HEK293 (cell line): Measurements from ENCODE around the gene NCKAP1.

ENCODE experiments used
- CTCF ChIA-PET: fragments of 350-600 bp; formaldehyde crosslinking; extraction: SDS; loops from one replicate; lab custom pipeline; 2021; ENCODE audit warnings: antibody characterized with exemption; lab: Yijun Ruan, JAX
- POLR2A ChIA-PET: fragments of 300-600 bp; formaldehyde crosslinking; extraction: SDS; loops from one replicate; lab custom pipeline; 2020; ENCODE audit warnings: antibody characterized with exemption, inconsistent platforms; lab: Yijun Ruan, JAX
- H3K27ac ChIP-seq: fragments of 200-500 bp; sonication (Bioruptor generic); 2 replicates; pipeline ENCODE4 v1.5.1; 2014; ENCODE audit warnings: low read depth, low read length, control low read depth, inconsistent platforms; ENCODE audit errors: extremely low read depth
- H3K36me3 ChIP-seq, 2 experiments: fragments of 200-500 bp in 1 of 2; sonication (Bioruptor generic) in 1 of 2; 1 replicate in 1 of 2; 2 replicates in 1 of 2; pipeline ENCODE4 v1.5.1; 2014 to 2017; ENCODE audit warnings: inconsistent platforms in 2 of 2, low read length in 2 of 2; ENCODE audit not compliant: control insufficient read depth in 2 of 2, insufficient read depth in 1 of 2
- H3K4me1 ChIP-seq: fragments of 200-500 bp; sonication (Bioruptor generic); 2 replicates; pipeline ENCODE4 v1.5.1; 2014; ENCODE audit warnings: mild to moderate bottlenecking, low read length, inconsistent platforms; ENCODE audit not compliant: control insufficient read depth, insufficient read depth
- H3K4me3 ChIP-seq: 2 replicates; pipeline ENCODE4 v1.5.1; 2011; ENCODE audit warnings: low read depth, mild to moderate bottlenecking, control low read depth, low read length, moderate library complexity
- H3K9me3 ChIP-seq: fragments of 200-500 bp; sonication (Bioruptor generic); 2 replicates; pipeline ENCODE4 v1.5.1; 2014; ENCODE audit warnings: low read depth, low read length, inconsistent platforms; ENCODE audit not compliant: control insufficient read depth, insufficient read depth
- ATF2 ChIP-seq: fragments of 450-650 bp; formaldehyde crosslinking; IDR thresholded peaks from 2 replicates; pipeline ENCODE4 v1.5.1; 2016; ENCODE audit warnings: missing biosample characterization, missing genetic modification characterization, low read depth
- OVOL3 ChIP-seq: fragments of 450-650 bp; formaldehyde crosslinking; IDR thresholded peaks from 2 replicates; pipeline ENCODE4 v1.5.1; 2016; ENCODE audit warnings: missing biosample characterization, missing genetic modification characterization
- SCRT1 ChIP-seq: fragments of 450-650 bp; formaldehyde crosslinking; IDR thresholded peaks from 2 replicates; pipeline ENCODE4 v1.5.1; 2016; ENCODE audit warnings: missing biosample characterization, missing genetic modification characterization, borderline replicate concordance
- SCRT2 ChIP-seq: fragments of 450-650 bp; formaldehyde crosslinking; IDR thresholded peaks from 2 replicates; pipeline ENCODE4 v1.5.1; 2016; ENCODE audit warnings: missing biosample characterization, missing genetic modification characterization
- YY2 ChIP-seq: fragments of 450-650 bp; formaldehyde crosslinking; IDR thresholded peaks from 2 replicates; pipeline ENCODE4 v1.5.1; 2016; ENCODE audit warnings: missing biosample characterization, missing genetic modification characterization
- ZBTB17 ChIP-seq: fragments of 450-650 bp; formaldehyde crosslinking; IDR thresholded peaks from 2 replicates; pipeline ENCODE4 v1.5.1; 2016; ENCODE audit warnings: missing biosample characterization, missing genetic modification characterization
- ZFP69B ChIP-seq: fragments of 450-650 bp; formaldehyde crosslinking; IDR thresholded peaks from 2 replicates; pipeline ENCODE4 v1.5.1; 2016; ENCODE audit warnings: missing biosample characterization, missing genetic modification characterization
- ZNF239 ChIP-seq: fragments of 450-650 bp; formaldehyde crosslinking; IDR thresholded peaks from 2 replicates; pipeline ENCODE4 v1.5.1; 2016; ENCODE audit warnings: missing biosample characterization, missing genetic modification characterization
- ZNF311 ChIP-seq: fragments of 450-650 bp; formaldehyde crosslinking; IDR thresholded peaks from 2 replicates; pipeline ENCODE4 v1.5.1; 2017; ENCODE audit warnings: missing biosample characterization, missing genetic modification characterization, borderline replicate concordance
- ZNF335 ChIP-seq: fragments of 450-650 bp; formaldehyde crosslinking; conservative IDR thresholded peaks from 2 replicates; pipeline ENCODE4 v1.5.1; 2016; ENCODE audit warnings: missing biosample characterization, missing genetic modification characterization
- ZNF394 ChIP-seq: fragments of 450-650 bp; formaldehyde crosslinking; IDR thresholded peaks from 2 replicates; pipeline ENCODE4 v1.5.1; 2016; ENCODE audit warnings: missing biosample characterization, missing genetic modification characterization, mild to moderate bottlenecking, moderate library complexity, borderline replicate concordance
- ZNF398 ChIP-seq: fragments of 450-650 bp; formaldehyde crosslinking; IDR thresholded peaks from 2 replicates; pipeline ENCODE4 v1.5.1; 2017; ENCODE audit warnings: missing biosample characterization, missing genetic modification characterization
- ZNF654 ChIP-seq: fragments of 450-650 bp; formaldehyde crosslinking; IDR thresholded peaks from 2 replicates; pipeline ENCODE4 v1.5.1; 2016; ENCODE audit warnings: low read depth, missing biosample characterization, missing genetic modification characterization
- ZNF747 ChIP-seq: fragments of 450-650 bp; formaldehyde crosslinking; IDR thresholded peaks from 2 replicates; pipeline ENCODE4 v1.5.1; 2016; ENCODE audit warnings: missing biosample characterization, missing genetic modification characterization
- ZSCAN4 ChIP-seq: fragments of 450-650 bp; formaldehyde crosslinking; IDR thresholded peaks from 2 replicates; pipeline ENCODE4 v1.5.1; 2017; ENCODE audit warnings: missing biosample characterization, missing genetic modification characterization
- TF ChIP-seq, protein P1 (sequence below): fragments of 450-650 bp; IDR thresholded peaks from 2 replicates; pipeline ENCODE4 v1.5.1; 2018; ENCODE audit warnings: missing biosample characterization, missing genetic modification characterization
- TF ChIP-seq, protein P2 (sequence below): fragments of 450-650 bp; formaldehyde crosslinking; IDR thresholded peaks from 2 replicates; pipeline ENCODE4 v1.5.1; 2017; ENCODE audit warnings: missing biosample characterization, missing genetic modification characterization
- TF ChIP-seq, protein P3 (sequence below): fragments of 450-650 bp; formaldehyde crosslinking; IDR thresholded peaks from 2 replicates; pipeline ENCODE4; 2016; ENCODE audit warnings: missing biosample characterization, missing genetic modification characterization

Gene NCKAP1

DNA sequence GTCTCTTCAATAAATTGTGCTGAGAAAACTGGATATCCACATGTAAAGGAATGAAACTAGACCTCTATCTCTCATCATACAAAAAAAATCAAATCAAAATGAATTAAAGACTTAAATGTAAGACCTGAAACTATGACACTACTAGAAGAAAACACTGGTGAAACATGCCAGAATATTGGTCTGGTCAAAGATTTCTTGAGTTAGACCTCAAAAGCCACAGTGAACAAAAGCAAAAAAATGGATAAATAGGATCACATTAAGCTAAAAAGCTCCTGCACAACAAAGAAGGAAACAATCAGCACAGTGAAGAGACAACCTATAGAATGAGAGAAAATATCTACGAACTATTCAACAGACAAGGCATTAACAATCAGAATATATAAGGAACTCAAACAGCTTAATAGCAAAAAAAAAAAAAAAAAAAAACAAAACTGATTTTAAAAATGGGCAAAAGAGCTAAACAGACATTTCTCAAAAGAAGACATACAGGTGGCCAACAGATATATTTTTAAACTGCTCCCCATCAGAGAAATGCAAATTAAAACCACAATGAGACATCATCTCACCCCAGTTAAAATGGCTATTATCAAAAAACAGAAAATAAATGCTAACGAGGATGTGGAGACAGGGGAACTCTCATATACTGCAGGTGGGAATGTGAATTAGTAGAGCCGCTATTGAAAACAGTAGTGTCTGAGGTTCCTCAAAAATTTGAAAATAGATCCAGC, 66.3 kb downstream of the NCKAP1 start:
- no peak overlapping the region for H3K4me3 ChIP-seq
- CTCF ChIA-PET = interaction anchor here (0.6 to 0.8 kb wide), 2 partner anchors 16 to 159 kb away, joined by 3 to 4 read pairs; no protein-coding TSS in a partner anchor
- POLR2A ChIA-PET = interaction anchor here (0.7 kb wide), 1 partner anchor 208 kb away, joined by 3 read pairs; no protein-coding TSS in a partner anchor
- H3K9me3 ChIP-seq = no peaks in the 10 kb centered on the region
- no peaks in the 10 kb centered on the region for H3K4me1 ChIP-seq
- no peak overlapping the region for H3K27ac ChIP-seq
- no peak for TF ChIP-seq SCRT2
- TF ChIP-seq, protein P1, sequence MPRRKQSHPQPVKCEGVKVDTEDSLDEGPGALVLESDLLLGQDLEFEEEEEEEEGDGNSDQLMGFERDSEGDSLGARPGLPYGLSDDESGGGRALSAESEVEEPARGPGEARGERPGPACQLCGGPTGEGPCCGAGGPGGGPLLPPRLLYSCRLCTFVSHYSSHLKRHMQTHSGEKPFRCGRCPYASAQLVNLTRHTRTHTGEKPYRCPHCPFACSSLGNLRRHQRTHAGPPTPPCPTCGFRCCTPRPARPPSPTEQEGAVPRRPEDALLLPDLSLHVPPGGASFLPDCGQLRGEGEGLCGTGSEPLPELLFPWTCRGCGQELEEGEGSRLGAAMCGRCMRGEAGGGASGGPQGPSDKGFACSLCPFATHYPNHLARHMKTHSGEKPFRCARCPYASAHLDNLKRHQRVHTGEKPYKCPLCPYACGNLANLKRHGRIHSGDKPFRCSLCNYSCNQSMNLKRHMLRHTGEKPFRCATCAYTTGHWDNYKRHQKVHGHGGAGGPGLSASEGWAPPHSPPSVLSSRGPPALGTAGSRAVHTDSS (tag by site-specific recombination) = no peak
- TF ChIP-seq SCRT1 = no peak
- no peak for TF ChIP-seq OVOL3 (tag by site-specific recombination)
- TF ChIP-seq ZNF654 (tag by site-specific recombination) = no peak
- TF ChIP-seq ZBTB17 = no peak
- TF ChIP-seq ZFP69B (tag by site-specific recombination) = no peak
- TF ChIP-seq ZNF239 (tag by site-specific recombination) = no peak
- no peak for TF ChIP-seq ZNF747 (tag by site-specific recombination)
- TF ChIP-seq, protein P2, sequence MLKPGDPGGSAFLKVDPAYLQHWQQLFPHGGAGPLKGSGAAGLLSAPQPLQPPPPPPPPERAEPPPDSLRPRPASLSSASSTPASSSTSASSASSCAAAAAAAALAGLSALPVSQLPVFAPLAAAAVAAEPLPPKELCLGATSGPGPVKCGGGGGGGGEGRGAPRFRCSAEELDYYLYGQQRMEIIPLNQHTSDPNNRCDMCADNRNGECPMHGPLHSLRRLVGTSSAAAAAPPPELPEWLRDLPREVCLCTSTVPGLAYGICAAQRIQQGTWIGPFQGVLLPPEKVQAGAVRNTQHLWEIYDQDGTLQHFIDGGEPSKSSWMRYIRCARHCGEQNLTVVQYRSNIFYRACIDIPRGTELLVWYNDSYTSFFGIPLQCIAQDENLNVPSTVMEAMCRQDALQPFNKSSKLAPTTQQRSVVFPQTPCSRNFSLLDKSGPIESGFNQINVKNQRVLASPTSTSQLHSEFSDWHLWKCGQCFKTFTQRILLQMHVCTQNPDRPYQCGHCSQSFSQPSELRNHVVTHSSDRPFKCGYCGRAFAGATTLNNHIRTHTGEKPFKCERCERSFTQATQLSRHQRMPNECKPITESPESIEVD (tag by site-specific recombination) = no peak
- no peak for TF ChIP-seq ZNF394 (tag by site-specific recombination)
- no peak for TF ChIP-seq YY2 (tag by site-specific recombination)
- no peak for TF ChIP-seq ZNF311 (tag by site-specific recombination)
- no peak for TF ChIP-seq ZNF398 (tag by site-specific recombination)
- no peak for TF ChIP-seq ATF2
- TF ChIP-seq ZNF335 = no peak
- TF ChIP-seq, protein P3, sequence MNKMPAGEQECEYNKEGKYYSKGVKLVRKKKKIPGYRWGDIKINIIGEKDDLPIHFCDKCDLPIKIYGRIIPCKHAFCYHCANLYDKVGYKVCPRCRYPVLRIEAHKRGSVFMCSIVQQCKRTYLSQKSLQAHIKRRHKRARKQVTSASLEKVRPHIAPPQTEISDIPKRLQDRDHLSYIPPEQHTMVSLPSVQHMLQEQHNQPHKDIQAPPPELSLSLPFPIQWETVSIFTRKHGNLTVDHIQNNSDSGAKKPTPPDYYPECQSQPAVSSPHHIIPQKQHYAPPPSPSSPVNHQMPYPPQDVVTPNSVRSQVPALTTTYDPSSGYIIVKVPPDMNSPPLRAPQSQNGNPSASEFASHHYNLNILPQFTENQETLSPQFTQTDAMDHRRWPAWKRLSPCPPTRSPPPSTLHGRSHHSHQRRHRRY = no peak
- no peak for TF ChIP-seq ZSCAN4 (tag by site-specific recombination)
- TF ChIP-seq, all 188 proteins: peak for 0
- H3K36me3 ChIP-seq = peaks cover 11 to 58% of the 10 kb centered on the region in 2 experiments
